Bronchial epithelial cell (primary cell): ENCODE data around the gene SCGB1C2. TPM values are rescaled to one million over a fixed set of nuclear protein-coding genes. Genes with fewer than 3 reads are reported as not detected.

Source experiments
- DNase-seq: peaks from one replicate; pipeline ENCODE4 v3.0.0-alpha.2; 2010; ENCODE audit warnings: low read depth
- FAIRE-seq: peaks from 2 replicates; lab custom pipeline; 2011; peaks lifted over from hg19 to GRCh38; lab: Jason Lieb, UNC
- H3K27me3 ChIP-seq: 2 replicates; pipeline ENCODE4 v1.5.1; 2011; ENCODE audit warnings: low read length; ENCODE audit not compliant: control insufficient read depth, insufficient read depth
- H3K36me3 ChIP-seq: 2 replicates; pipeline ENCODE4 v1.5.1; 2011; ENCODE audit warnings: low read length; ENCODE audit not compliant: control insufficient read depth, insufficient read depth
- H3K4me3 ChIP-seq: 2 replicates; pipeline ENCODE4 v1.5.1; 2011; ENCODE audit warnings: mild to moderate bottlenecking, low read depth, low read length, control low read depth
- total RNA-seq: library from RNA; depleted of rRNA; stranded (reverse); fragments of >200 nt; gene quantifications from 2 replicates; pipeline ENCODE4 v1.2.1, GENCODE V29; 2014
- TF ChIP-seq, protein P1 (sequence below): IDR thresholded peaks from 2 replicates; pipeline ENCODE4 v1.5.1; 2011; ENCODE audit warnings: mild to moderate bottlenecking, moderate library complexity, low read length, control low read depth, inconsistent platforms; ENCODE audit not compliant: insufficient read depth, severe bottlenecking

The SCGB1C2 gene
- total RNA-seq, 1 donor from 2014 or later: not detected

GRCh38 chr17:155576-155975 is 18.2 kb downstream of the SCGB1C2 start:
- DNase-seq: no peak
- Histone ChIP-seq H3K27me3 (no peaks in the 10 kb centered on the region), H3K4me3 (no peak overlapping the region), H3K36me3 (no peaks in the 10 kb centered on the region)
- no peak for FAIRE-seq
- TF ChIP-seq, protein P1, sequence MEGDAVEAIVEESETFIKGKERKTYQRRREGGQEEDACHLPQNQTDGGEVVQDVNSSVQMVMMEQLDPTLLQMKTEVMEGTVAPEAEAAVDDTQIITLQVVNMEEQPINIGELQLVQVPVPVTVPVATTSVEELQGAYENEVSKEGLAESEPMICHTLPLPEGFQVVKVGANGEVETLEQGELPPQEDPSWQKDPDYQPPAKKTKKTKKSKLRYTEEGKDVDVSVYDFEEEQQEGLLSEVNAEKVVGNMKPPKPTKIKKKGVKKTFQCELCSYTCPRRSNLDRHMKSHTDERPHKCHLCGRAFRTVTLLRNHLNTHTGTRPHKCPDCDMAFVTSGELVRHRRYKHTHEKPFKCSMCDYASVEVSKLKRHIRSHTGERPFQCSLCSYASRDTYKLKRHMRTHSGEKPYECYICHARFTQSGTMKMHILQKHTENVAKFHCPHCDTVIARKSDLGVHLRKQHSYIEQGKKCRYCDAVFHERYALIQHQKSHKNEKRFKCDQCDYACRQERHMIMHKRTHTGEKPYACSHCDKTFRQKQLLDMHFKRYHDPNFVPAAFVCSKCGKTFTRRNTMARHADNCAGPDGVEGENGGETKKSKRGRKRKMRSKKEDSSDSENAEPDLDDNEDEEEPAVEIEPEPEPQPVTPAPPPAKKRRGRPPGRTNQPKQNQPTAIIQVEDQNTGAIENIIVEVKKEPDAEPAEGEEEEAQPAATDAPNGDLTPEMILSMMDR: no peak

GRCh38 chr17:156094-156621 is 18.8 kb downstream of the SCGB1C2 start:
- FAIRE-seq: no peak
- no peak overlapping the region for H3K4me3 ChIP-seq
- H3K27me3 ChIP-seq: no peaks in the 10 kb centered on the region
- no peak for DNase-seq
- no peaks in the 10 kb centered on the region for H3K36me3 ChIP-seq
- TF ChIP-seq, protein P1: no peak

- H3K27me3 ChIP-seq: no peaks in the 10 kb centered on the region
- no peaks in the 10 kb centered on the region for H3K36me3 ChIP-seq
- H3K4me3 ChIP-seq: no peak overlapping the region
- DNase-seq (no peak), FAIRE-seq (no peak)
- TF ChIP-seq, protein P1: no peak
Measured at GRCh38 chr17:156946-157345, 19.6 kb downstream of the SCGB1C2 start.

- FAIRE-seq: no peak
- Histone ChIP-seq H3K4me3 (no peak overlapping the region), H3K36me3 (no peaks in the 10 kb centered on the region), H3K27me3 (no peaks in the 10 kb centered on the region)
- TF ChIP-seq, protein P1: no peak
- DNase-seq: no peak
Measured at GRCh38 chr17:157901-158300, 20.5 kb downstream of the SCGB1C2 start.

DNA sequence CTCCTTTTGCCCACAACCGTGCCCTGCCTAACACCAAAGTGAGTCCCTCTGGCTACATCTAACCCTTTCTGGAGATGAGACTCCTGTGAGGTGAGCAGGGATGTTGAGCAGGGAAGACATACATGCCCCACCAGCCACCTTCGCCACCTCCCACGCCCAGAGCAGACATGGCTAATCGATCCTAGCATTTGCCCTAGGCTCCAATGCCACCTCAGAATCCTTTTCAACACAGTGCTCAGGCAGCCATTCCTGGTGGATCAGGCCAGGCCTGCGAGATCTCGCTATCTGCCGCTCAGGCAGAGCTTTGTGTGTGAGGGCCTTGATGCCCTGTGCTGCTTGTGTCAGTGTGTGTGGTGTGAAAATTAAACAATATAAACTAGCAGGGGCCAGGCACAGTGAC is 21.0 kb downstream of the SCGB1C2 start:
- no peak for FAIRE-seq

More for the DNA sequence above, 21.0 kb downstream of the SCGB1C2 start:
- Histone ChIP-seq H3K36me3 (no peaks in the 10 kb centered on the region), H3K27me3 (no peaks in the 10 kb centered on the region), H3K4me3 (no peak overlapping the region)
- no peak for DNase-seq
- TF ChIP-seq, protein P1: no peak
